ENCODE data around the gene GSG1L2. TPM values are rescaled to one million over a fixed set of nuclear protein-coding genes. Genes with fewer than 3 reads are reported as not detected.

GSG1L2 gene
- total RNA-seq, 2 experiments from 2014 or later: not detected

DNA sequence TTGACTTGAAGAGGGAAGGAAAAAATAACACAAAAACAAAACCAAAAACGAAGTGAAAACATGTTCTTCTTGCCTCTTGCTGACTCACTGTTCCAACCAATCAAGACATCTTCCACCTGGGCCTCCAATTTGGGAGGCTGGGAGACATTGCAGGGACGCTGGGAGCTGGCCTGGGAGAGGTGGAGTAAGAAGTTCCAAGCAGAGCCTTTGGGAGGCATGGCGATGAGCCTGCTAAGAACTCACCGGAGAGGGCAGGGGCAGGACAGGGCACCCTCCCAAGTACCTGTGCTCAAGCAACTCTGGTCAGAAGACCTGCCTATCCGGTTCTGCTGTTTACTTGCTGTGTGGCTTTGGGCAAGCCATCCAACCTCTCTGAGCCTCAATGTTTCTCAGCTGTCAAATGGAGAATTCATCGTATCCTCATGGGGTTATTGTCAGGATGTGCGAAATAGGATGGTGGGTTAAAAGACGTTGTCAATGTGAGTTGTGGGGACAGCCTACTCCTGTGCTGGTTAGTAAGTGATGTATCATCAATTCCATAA, 3.0 kb upstream of the GSG1L2 start:
- POLR2A ChIA-PET: no interaction called here
- DNase-seq: no peak
- H3K4me1 Mint-ChIP-seq (ENCODE audit: low read depth): no peaks in the 10 kb centered on the region

GRCh38 chr17:9824094-9824493, 2.2 kb upstream of the GSG1L2 start:
- Mint-ChIP-seq H3K9me3 (no peaks in the 10 kb centered on the region), H3K4me1 (ENCODE audit: low read depth) (no peaks in the 10 kb centered on the region), H3K36me3 (ENCODE audit: low read depth) (no peaks in the 10 kb centered on the region), H3K27ac (no peak overlapping the region), H3K4me3 (no peak overlapping the region), H3K27me3 (no peaks in the 10 kb centered on the region)
- DNase-seq: no peak
- no peak overlapping the region for H3K4me3 ChIP-seq (ENCODE audit: low read length)
- intact Hi-C loops (cut with DNase I, micrococcal nuclease): no loop called here
- no peaks in the 10 kb centered on the region for H3K27me3 ChIP-seq (ENCODE audit: control insufficient read depth in 1 of 2, insufficient read depth in 2 of 2, low read length in 2 of 2)
- ChIA-PET POLR2A (no interaction called here), CTCF (no interaction called here)
- H3K9me3 ChIP-seq (ENCODE audit: control insufficient read depth in 1 of 2, insufficient read depth in 1 of 2, low read length in 2 of 2): peaks cover 0 to 10% of the 10 kb centered on the region in 2 experiments
- no peak overlapping the region for H3K27ac ChIP-seq (ENCODE audit: low read depth in 1 of 2, low read length in 2 of 2)
- TF ChIP-seq, protein P1, sequence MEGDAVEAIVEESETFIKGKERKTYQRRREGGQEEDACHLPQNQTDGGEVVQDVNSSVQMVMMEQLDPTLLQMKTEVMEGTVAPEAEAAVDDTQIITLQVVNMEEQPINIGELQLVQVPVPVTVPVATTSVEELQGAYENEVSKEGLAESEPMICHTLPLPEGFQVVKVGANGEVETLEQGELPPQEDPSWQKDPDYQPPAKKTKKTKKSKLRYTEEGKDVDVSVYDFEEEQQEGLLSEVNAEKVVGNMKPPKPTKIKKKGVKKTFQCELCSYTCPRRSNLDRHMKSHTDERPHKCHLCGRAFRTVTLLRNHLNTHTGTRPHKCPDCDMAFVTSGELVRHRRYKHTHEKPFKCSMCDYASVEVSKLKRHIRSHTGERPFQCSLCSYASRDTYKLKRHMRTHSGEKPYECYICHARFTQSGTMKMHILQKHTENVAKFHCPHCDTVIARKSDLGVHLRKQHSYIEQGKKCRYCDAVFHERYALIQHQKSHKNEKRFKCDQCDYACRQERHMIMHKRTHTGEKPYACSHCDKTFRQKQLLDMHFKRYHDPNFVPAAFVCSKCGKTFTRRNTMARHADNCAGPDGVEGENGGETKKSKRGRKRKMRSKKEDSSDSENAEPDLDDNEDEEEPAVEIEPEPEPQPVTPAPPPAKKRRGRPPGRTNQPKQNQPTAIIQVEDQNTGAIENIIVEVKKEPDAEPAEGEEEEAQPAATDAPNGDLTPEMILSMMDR (IDR thresholded peaks at IDR 0.05): no peak
- no peaks in the 10 kb centered on the region for H3K4me1 ChIP-seq (ENCODE audit: insufficient read depth, low read length)
- no peak for ATAC-seq (ENCODE audit: poor library complexity)
- no peaks in the 10 kb centered on the region for H3K36me3 ChIP-seq (ENCODE audit: insufficient read depth, low read length)

More for the DNA sequence above, 3.0 kb upstream of the GSG1L2 start:
- TF ChIP-seq, protein P1 (IDR thresholded peaks at IDR 0.05): no peak
- Histone ChIP-seq H3K9me3 (ENCODE audit: control insufficient read depth in 1 of 2, insufficient read depth in 1 of 2, low read length in 2 of 2) (peaks cover 0 to 10% of the 10 kb centered on the region in 2 experiments), H3K4me3 (ENCODE audit: low read length) (no peak overlapping the region), H3K27me3 (ENCODE audit: control insufficient read depth in 1 of 2, insufficient read depth in 2 of 2, low read length in 2 of 2) (peaks cover 0 to 6% of the 10 kb centered on the region in 2 experiments), H3K36me3 (ENCODE audit: insufficient read depth, low read length) (no peaks in the 10 kb centered on the region), H3K27ac (ENCODE audit: low read depth in 1 of 2, low read length in 2 of 2) (no peak overlapping the region), H3K4me1 (ENCODE audit: insufficient read depth, low read length) (no peaks in the 10 kb centered on the region)
- intact Hi-C loops (cut with DNase I, micrococcal nuclease): no loop called here
- Mint-ChIP-seq H3K4me3 (no peak overlapping the region), H3K27ac (no peak overlapping the region), H3K27me3 (no peaks in the 10 kb centered on the region), H3K9me3 (no peaks in the 10 kb centered on the region), H3K36me3 (ENCODE audit: low read depth) (no peaks in the 10 kb centered on the region)
- CTCF ChIA-PET: no interaction called here
- ATAC-seq (ENCODE audit: poor library complexity): no peak

GRCh38 chr17:9820448-9820847, 1.4 kb downstream of the GSG1L2 start:
- Mint-ChIP-seq H3K36me3 (ENCODE audit: low read depth) (no peaks in the 10 kb centered on the region), H3K27ac (no peak overlapping the region), H3K4me3 (no peak overlapping the region), H3K4me1 (ENCODE audit: low read depth) (no peaks in the 10 kb centered on the region), H3K27me3 (no peaks in the 10 kb centered on the region), H3K9me3 (no peaks in the 10 kb centered on the region)
- CTCF ChIA-PET: no interaction called here
- Histone ChIP-seq H3K27me3 (ENCODE audit: control insufficient read depth in 1 of 2, insufficient read depth in 2 of 2, low read length in 2 of 2) (no peaks in the 10 kb centered on the region), H3K36me3 (ENCODE audit: insufficient read depth, low read length) (no peaks in the 10 kb centered on the region), H3K27ac (ENCODE audit: low read depth in 1 of 2, low read length in 2 of 2) (no peak overlapping the region), H3K4me3 (ENCODE audit: low read length) (no peak overlapping the region), H3K9me3 (ENCODE audit: control insufficient read depth in 1 of 2, insufficient read depth in 1 of 2, low read length in 2 of 2) (peaks cover 0 to 10% of the 10 kb centered on the region in 2 experiments), H3K4me1 (ENCODE audit: insufficient read depth, low read length) (no peaks in the 10 kb centered on the region)
- no peak for DNase-seq
- POLR2A ChIA-PET: no interaction called here
- ATAC-seq (ENCODE audit: poor library complexity): no peak
- TF ChIP-seq, protein P1 (IDR thresholded peaks at IDR 0.05): no peak
- intact Hi-C loops (cut with DNase I, micrococcal nuclease): no loop called here

All from CD4-positive, alpha-beta T cell (primary cell).